ENCODE results near the gene TXNDC2.
"Not testable (repeated sequence)": the region's sequence is repeated elsewhere in the genome, so short reads cannot be mapped to it uniquely, and the experiment has no call there.

Gene TXNDC2

GRCh38 chr18:9855681-9856080 is 30.1 kb upstream of the TXNDC2 start:
- no peak for DNase-seq
- Histone ChIP-seq H3K4me3 (no peak overlapping the region), H3K27me3 (no peaks in the 10 kb centered on the region), H3K9me3 (no peaks in the 10 kb centered on the region), H3K36me3 (peaks cover 0 to 14% (median 4%) of the 10 kb centered on the region in 3 donors), H3K4me1 (peaks cover 0 to 43% (median 27%) of the 10 kb centered on the region in 4 donors), H3K27ac (peak overlapping the region; percentile 82 to 84)
- intact Hi-C loops (cut with DNase I; ENCODE audit: low total_unique reads): no loop called here
- TF ChIP-seq CTCF (IDR thresholded peaks at IDR 0.05): no peak

GRCh38 chr18:9856092-9856491 is 29.7 kb upstream of the TXNDC2 start:
- TF ChIP-seq CTCF (IDR thresholded peaks at IDR 0.05): no peak
- no peaks in the 10 kb centered on the region for H3K27me3 ChIP-seq
- H3K4me1 ChIP-seq: peaks cover 0 to 43% (median 27%) of the 10 kb centered on the region in 4 donors
- intact Hi-C loops (cut with DNase I; ENCODE audit: low total_unique reads): no loop called here
- peak overlapping the region; percentile 82 to 84 for H3K27ac ChIP-seq
- DNase-seq: no peak
- H3K4me3 ChIP-seq: no peak overlapping the region
- no peaks in the 10 kb centered on the region for H3K9me3 ChIP-seq
- H3K36me3 ChIP-seq: peaks cover 0 to 17% (median 4%) of the 10 kb centered on the region in 3 donors

- DNase-seq; H3K9me3 ChIP-seq; intact Hi-C loops (cut with DNase I; ENCODE audit: low total_unique reads); H3K27me3 ChIP-seq; H3K4me3 ChIP-seq: not testable (repeated sequence)
- Histone ChIP-seq H3K27ac (peak overlapping the region in 1 of 2 donors; percentile 82), H3K4me1 (peaks cover 0 to 40% (median 27%) of the 10 kb centered on the region in 4 donors), H3K36me3 (peaks cover 3 to 17% (median 4%) of the 10 kb centered on the region in 3 donors)
Observed at GRCh38 chr18:9857479-9857998, 28.2 kb upstream of the TXNDC2 start.

- Histone ChIP-seq H3K27ac (no peak overlapping the region), H3K4me1 (peaks cover 0 to 36% (median 27%) of the 10 kb centered on the region in 4 donors), H3K27me3 (no peaks in the 10 kb centered on the region), H3K36me3 (peaks cover 4 to 20% (median 7%) of the 10 kb centered on the region in 3 donors), H3K4me3 (no peak overlapping the region), H3K9me3 (no peaks in the 10 kb centered on the region)
- no peak for TF ChIP-seq CTCF (IDR thresholded peaks at IDR 0.05)
- no peak for DNase-seq
- intact Hi-C loops (cut with DNase I; ENCODE audit: low total_unique reads): no loop called here
Observed at GRCh38 chr18:9858642-9859041, 27.1 kb upstream of the TXNDC2 start.

- H3K36me3 ChIP-seq: peaks cover 4 to 20% (median 7%) of the 10 kb centered on the region in 3 donors
- TF ChIP-seq CTCF (IDR thresholded peaks at IDR 0.05): no peak
- no peak overlapping the region for H3K4me3 ChIP-seq
- intact Hi-C loops (cut with DNase I; ENCODE audit: low total_unique reads): no loop called here
- no peak for DNase-seq
- H3K27me3 ChIP-seq: no peaks in the 10 kb centered on the region
- H3K9me3 ChIP-seq: no peaks in the 10 kb centered on the region
- H3K4me1 ChIP-seq: peaks cover 0 to 30% (median 25%) of the 10 kb centered on the region in 4 donors
- no peak overlapping the region for H3K27ac ChIP-seq
Observed at GRCh38 chr18:9859232-9859631, 26.5 kb upstream of the TXNDC2 start.

GRCh38 chr18:9860682-9861081 is 25.1 kb upstream of the TXNDC2 start:
- no peaks in the 10 kb centered on the region for H3K9me3 ChIP-seq
- no peak for TF ChIP-seq CTCF (IDR thresholded peaks at IDR 0.05)
- intact Hi-C loops (cut with DNase I; ENCODE audit: low total_unique reads): no loop called here
- no peak for DNase-seq
- H3K27ac ChIP-seq: no peak overlapping the region
- no peak overlapping the region for H3K4me3 ChIP-seq
- H3K36me3 ChIP-seq: peaks cover 4 to 20% (median 7%) of the 10 kb centered on the region in 3 donors
- H3K27me3 ChIP-seq: no peaks in the 10 kb centered on the region
- H3K4me1 ChIP-seq: peaks cover 0 to 18% (median 13%) of the 10 kb centered on the region in 4 donors

All from tibial artery (tissue), 4 donors.